Tibial nerve (tissue), 3 donors: Measurements from ENCODE around the gene RILPL2.

ENCODE experiments used
- CTCF ChIP-seq, 5 experiments: fragments of 200-600 bp in 3 of 5; fragments of 450-650 bp in 2 of 5; sonication (generic) in 3 of 5; IDR thresholded peaks; one replicate each; pipeline ENCODE4 v1.5.1; 2016 to 2019; ENCODE audit warnings: antibody characterized with exemption in 5 of 5, mild to moderate bottlenecking in 3 of 5, moderate library complexity in 2 of 5
- POLR2A ChIP-seq, 2 donors: fragments of 450-650 bp; IDR thresholded peaks; one replicate each; pipeline ENCODE4 v1.6.1; 2017; ENCODE audit warnings: antibody characterized with exemption in 2 of 2, mild to moderate bottlenecking in 2 of 2, moderate library complexity in 2 of 2

GRCh38 chr12:123390498-123391426 is 45.7 kb downstream of the RILPL2 start:
- TF ChIP-seq CTCF (IDR thresholded peaks at IDR 0.05) (no peak), POLR2A (IDR thresholded peaks at IDR 0.05) (no peak)
